HepG2 (cell line): Measurements from ENCODE around the gene ATG16L1. TPM values are rescaled to one million over a fixed set of nuclear protein-coding genes. Genes with fewer than 3 reads are reported as not detected.

Source experiments
- ATAC-seq: fragments of 200-7000 bp; cut with Tn5 transposase; 3 replicates; pipeline ENCODE4 v1.9.1; 2020; ENCODE audit warnings: mild to moderate bottlenecking, moderate library complexity
- BruUV-seq: library from RNA; stranded (reverse); fragments of 400-500 nt; replicated peaks from 2 replicates; lab custom pipeline; 2021; lab: Mats Ljungman, UMichigan
- CTCF ChIA-PET: fragments of 300-600 bp; formaldehyde crosslinking; extraction: SDS; loops from one replicate; lab custom pipeline; 2021; ENCODE audit warnings: low total read pairs, inconsistent platforms, low intra/inter-chr PET ratio; lab: Yijun Ruan, JAX
- POLR2A ChIA-PET: fragments of 350-600 bp; sonication (Branson Sonifier 250); formaldehyde crosslinking; loops from one replicate; lab custom pipeline; 2020; ENCODE audit warnings: antibody characterized with exemption, inconsistent platforms; lab: Yijun Ruan, JAX
- DNase-seq: peaks from one replicate; pipeline ENCODE4 v3.0.0-alpha.2; 2015; ENCODE audit warnings: low spot score
- FAIRE-seq: peaks from 3 replicates; lab custom pipeline; 2011; peaks lifted over from hg19 to GRCh38; lab: Jason Lieb, UNC
- H2AFZ ChIP-seq: one replicate; pipeline ENCODE4 v1.6.1; 2011; ENCODE audit warnings: low read length, inconsistent platforms
- H3K27ac ChIP-seq: fragments of 300-600 bp; 3 replicates; pipeline ENCODE4 v1.8.0; 2011; ENCODE audit warnings: mixed run types, mild to moderate bottlenecking, mixed read lengths, low read length, inconsistent platforms; ENCODE audit not compliant: insufficient read depth; ENCODE audit errors: extremely low read length
- H3K27me3 ChIP-seq, 2 experiments: fragments of 200-600 bp in 1 of 2; 2 replicates in 1 of 2; 3 replicates in 1 of 2; pipeline versions ENCODE4 v1.6.0 to v1.8.0; 2011; ENCODE audit warnings: low read length in 2 of 2, mild to moderate bottlenecking in 2 of 2, moderate library complexity in 2 of 2, inconsistent platforms in 1 of 2; ENCODE audit not compliant: insufficient read depth in 2 of 2, control insufficient read depth in 1 of 2
- H3K36me3 ChIP-seq, 2 experiments: fragments of 200-600 bp in 1 of 2; replicated peaks in 1 of 2; 2 replicates in 1 of 2; 3 replicates in 1 of 2; pipeline versions ENCODE4 v1.5.1 to v1.8.0; 2011; ENCODE audit warnings: low read length in 2 of 2, inconsistent platforms in 1 of 2; ENCODE audit not compliant: insufficient read depth in 2 of 2, control insufficient read depth in 1 of 2
- H3K4me1 ChIP-seq: 2 replicates; pipeline ENCODE4 v1.5.1; 2012; ENCODE audit warnings: low read length, inconsistent platforms; ENCODE audit not compliant: insufficient read depth
- H3K4me2 ChIP-seq: 2 replicates; pipeline ENCODE4 v1.6.0; 2011; ENCODE audit warnings: low read depth, low read length, inconsistent platforms
- H3K4me3 ChIP-seq, 3 experiments: fragments of 200-600 bp in 1 of 3; sonication (generic), shearing (Covaris generic) in 1 of 3; replicated peaks in 1 of 3; 2 replicates each; pipeline ENCODE4 v1.5.1; 2011 to 2016; ENCODE audit warnings: low read length in 3 of 3, inconsistent platforms in 2 of 3, low read depth in 2 of 3, mild to moderate bottlenecking in 2 of 3, control low read depth in 1 of 3, mixed read lengths in 1 of 3; ENCODE audit not compliant: insufficient read depth in 1 of 3
- H3K79me2 ChIP-seq: one replicate; pipeline ENCODE4 v1.6.1; 2011; ENCODE audit warnings: low read length, inconsistent platforms; ENCODE audit not compliant: insufficient read depth
- H3K9ac ChIP-seq: 2 replicates; pipeline ENCODE4 v1.6.0; 2011; ENCODE audit warnings: mild to moderate bottlenecking, low read depth, low read length, inconsistent platforms; ENCODE audit not compliant: insufficient read depth
- H3K9me3 ChIP-seq: 2 replicates; pipeline ENCODE4 v1.5.1; 2012; ENCODE audit warnings: mild to moderate bottlenecking, low read length
- H4K20me1 ChIP-seq: 2 replicates; pipeline ENCODE4 v1.6.0; 2011; ENCODE audit warnings: inconsistent platforms, mild to moderate bottlenecking, low read length, moderate library complexity; ENCODE audit not compliant: insufficient read depth
- CTCF ChIP-seq: sonication (generic); formaldehyde crosslinking; IDR thresholded peaks from 2 replicates; pipeline ENCODE4 v1.5.0; 2020; ENCODE audit warnings: mild to moderate bottlenecking, missing genetic modification reagents, moderate library complexity
- NR2F6 ChIP-seq, 2 experiments: IDR thresholded peaks; 2 replicates each; pipeline ENCODE4 v1.6.1; 2016; ENCODE audit warnings: antibody characterized with exemption in 1 of 2, mild to moderate bottlenecking in 1 of 2
- RBM22 ChIP-seq: fragments of 200-400 bp; formaldehyde crosslinking; optimal IDR thresholded peaks from 2 replicates; pipeline ENCODE3; 2017; ENCODE audit warnings: mild to moderate bottlenecking, low read length, moderate library complexity
- RFXAP ChIP-seq: sonication (generic); formaldehyde crosslinking; IDR thresholded peaks from 2 replicates; pipeline ENCODE4 v1.4.0; 2020; ENCODE audit warnings: missing genetic modification reagents, borderline replicate concordance
- SRSF9 ChIP-seq: fragments of 200-400 bp; formaldehyde crosslinking; IDR thresholded peaks from 2 replicates; pipeline ENCODE4 v1.6.1; 2018; ENCODE audit warnings: borderline replicate concordance, mild to moderate bottlenecking, low read depth, low read length; ENCODE audit not compliant: insufficient read depth, poor library complexity, severe bottlenecking
- YEATS2 ChIP-seq: sonication (generic); formaldehyde crosslinking; IDR thresholded peaks from 2 replicates; pipeline ENCODE4 v1.4.0; 2020; ENCODE audit warnings: missing genetic modification reagents, borderline replicate concordance
- YEATS4 ChIP-seq: sonication (generic); formaldehyde crosslinking; IDR thresholded peaks from 2 replicates; pipeline ENCODE4 v1.4.0; 2020; ENCODE audit warnings: missing genetic modification reagents, borderline replicate concordance
- ZBTB26 ChIP-seq: IDR thresholded peaks from 2 replicates; pipeline ENCODE4 v1.6.1; 2016; ENCODE audit warnings: missing compliant biosample characterization, missing genetic modification reagents, borderline replicate concordance
- ZC3H4 ChIP-seq: sonication (generic); formaldehyde crosslinking; IDR thresholded peaks from 2 replicates; pipeline ENCODE4 v1.4.0; 2020; ENCODE audit warnings: missing genetic modification reagents, borderline replicate concordance
- ZNF407 ChIP-seq: sonication (generic); formaldehyde crosslinking; IDR thresholded peaks from one replicate; pipeline ENCODE4 v1.5.1; 2020; ENCODE audit warnings: mild to moderate bottlenecking, missing genetic modification reagents; ENCODE audit errors: not compliant biosample characterization
- ZNF616 ChIP-seq: sonication (generic); formaldehyde crosslinking; IDR thresholded peaks from 2 replicates; pipeline ENCODE4 v1.5.0; 2020; ENCODE audit warnings: low read depth, mild to moderate bottlenecking, missing genetic modification reagents
- ZNF749 ChIP-seq: sonication (generic); formaldehyde crosslinking; IDR thresholded peaks from 2 replicates; pipeline ENCODE4 v1.8.0; 2022; ENCODE audit warnings: mild to moderate bottlenecking, missing genetic modification reagents, moderate library complexity, borderline replicate concordance
- WGBS: methylation state at CpG from one replicate; pipeline ENCODE4 v1.1.6; 2017; ENCODE audit warnings: low lambda C conversion rate; 5-methylcytosine and 5-hydroxymethylcytosine counted together
- in situ Hi-C: cut with HindIII; loops from 2 replicates; pipeline ENCODE4 v1.10.0; 2017; ENCODE audit warnings: low pct_unique_long_range_greater_than_20kb; ENCODE audit not compliant: extremely low pct_ligation_motif_present
- intact Hi-C: fragments of 100-400 bp; cut with micrococcal nuclease; formaldehyde crosslinking; loops from one replicate; pipeline ENCODE4 v1.10.0; 2022; ENCODE audit not compliant: unreplicated experiment
- polyA plus RNA-seq, 8 experiments: library from polyadenylated mRNA; depleted of rRNA in 3 of 8; stranded (reverse) in 7 of 8; unstranded in 1 of 8; fragments of >200 nt; fragmentation: Illumina TruSeq in 4 of 8; extraction: Trizol in 4 of 8; gene quantifications; 2 replicates each; pipeline versions ENCODE4 v1.2.1 to v1.2.3, GENCODE V29; 2011 to 2016; ENCODE audit warnings: low read depth in 4 of 8, missing spikeins in 1 of 8, mixed read lengths in 1 of 8; ENCODE audit not compliant: insufficient read depth in 1 of 8
- total RNA-seq, 5 experiments: library from RNA; depleted of rRNA; stranded (reverse); fragments of >200 nt; fragmentation: Illumina TruSeq; extraction: Trizol; gene quantifications; 2 replicates each; pipeline ENCODE4 v1.2.3, GENCODE V29; 2016; ENCODE audit warnings: low read depth in 1 of 5

Gene ATG16L1
- total and polyA plus RNA-seq, 2 of the 13 experiments (the other 11 are each of a cell fraction or from before 2014, with no cell fraction given): 26.0 to 51.7 TPM

GRCh38 chr2:233234264-233234663 is 17.2 kb upstream of the ATG16L1 start:
- DNase-seq (no peak), ATAC-seq (no peak), FAIRE-seq (no peak)
- Histone ChIP-seq H3K79me2 (no peaks in the 10 kb centered on the region), H3K36me3 (no peaks in the 10 kb centered on the region), H3K4me2 (no peak overlapping the region), H2AFZ (no peak overlapping the region), H4K20me1 (no peaks in the 10 kb centered on the region), H3K4me1 (peaks cover 24% of the 10 kb centered on the region), H3K4me3 (no peak overlapping the region), H3K9me3 (no peaks in the 10 kb centered on the region), H3K9ac (no peak overlapping the region), H3K27me3 (peaks cover 0 to 3% of the 10 kb centered on the region in 2 experiments; a peak in 1 of 5 replicates), H3K27ac (no peak overlapping the region)
- no TSS peak for BruUV-seq
- intact Hi-C loops (no loop called here), in situ Hi-C loops (no loop called here)
- CTCF ChIA-PET: no interaction called here
- POLR2A ChIA-PET: no interaction called here
- 26% methylated on average over 2 of the region's 2 CpGs for WGBS
- no peak for TF ChIP-seq YEATS4 (CRISPR knock-in tag)
- TF ChIP-seq ZBTB26 (CRISPR knock-in tag): no peak
- TF ChIP-seq NR2F6 (IDR thresholded peaks at IDR 0.05): no peak
- TF ChIP-seq NR2F6 (CRISPR knock-in tag; IDR thresholded peaks at IDR 0.05): no peak
- no peak for TF ChIP-seq YEATS2 (CRISPR knock-in tag)
- TF ChIP-seq ZC3H4: no peak
- no peak for TF ChIP-seq ZNF749 (CRISPR knock-in tag)
- no peak for TF ChIP-seq ZNF616 (CRISPR knock-in tag)
- TF ChIP-seq SRSF9: no peak
- no peak for TF ChIP-seq RBM22
- no peak for TF ChIP-seq CTCF (CRISPR knock-in tag)
- no peak for TF ChIP-seq RFXAP (CRISPR knock-in tag)
- TF ChIP-seq ZNF407 (CRISPR knock-in tag): no peak
